Large intestine (tissue), 12 donors: ENCODE measurements around the gene EIF3F. TPM values are rescaled to one million over a fixed set of nuclear protein-coding genes. Genes with fewer than 3 reads are reported as not detected.

ENCODE experiments used
- DNase-seq, 2 donors: peaks; one replicate each; pipeline versions ENCODE4 v3.0.0 to v3.0.0-alpha.2; 2013
- H3K27ac ChIP-seq: one replicate; pipeline ENCODE4 v1.5.1; 2013; ENCODE audit warnings: low read length
- H3K27me3 ChIP-seq: 2 replicates; pipeline ENCODE4 v1.6.1; 2013; ENCODE audit warnings: low read length; ENCODE audit not compliant: control insufficient read depth, insufficient read depth
- H3K36me3 ChIP-seq: 2 replicates; pipeline ENCODE4 v1.6.1; 2013; ENCODE audit warnings: low read length; ENCODE audit not compliant: control insufficient read depth, insufficient read depth
- H3K4me1 ChIP-seq: one replicate; pipeline ENCODE4 v1.6.1; 2013; ENCODE audit warnings: low read length; ENCODE audit not compliant: control insufficient read depth, insufficient read depth
- H3K4me3 ChIP-seq: one replicate; pipeline ENCODE4 v1.5.1; 2013; ENCODE audit warnings: low read length
- H3K9me3 ChIP-seq: one replicate; pipeline ENCODE4 v1.6.1; 2013; ENCODE audit warnings: mild to moderate bottlenecking, low read depth, low read length, moderate library complexity; ENCODE audit not compliant: control insufficient read depth
- WGBS: methylation state at CpG from one replicate; pipeline ENCODE4 v1.1.5; 2013; ENCODE audit warnings: low lambda C conversion rate; ENCODE audit not compliant: insufficient coverage; 5-methylcytosine and 5-hydroxymethylcytosine counted together
- long read RNA-seq, 11 donors: transcript quantifications; one replicate each; lab custom pipeline, GENCODE V29; 2026
- polyA plus RNA-seq: library from polyadenylated mRNA; unstranded; fragments of 120-200 nt; gene quantifications from one replicate; pipeline ENCODE4 v1.2.1, GENCODE V29; 2013

EIF3F gene, protein sequence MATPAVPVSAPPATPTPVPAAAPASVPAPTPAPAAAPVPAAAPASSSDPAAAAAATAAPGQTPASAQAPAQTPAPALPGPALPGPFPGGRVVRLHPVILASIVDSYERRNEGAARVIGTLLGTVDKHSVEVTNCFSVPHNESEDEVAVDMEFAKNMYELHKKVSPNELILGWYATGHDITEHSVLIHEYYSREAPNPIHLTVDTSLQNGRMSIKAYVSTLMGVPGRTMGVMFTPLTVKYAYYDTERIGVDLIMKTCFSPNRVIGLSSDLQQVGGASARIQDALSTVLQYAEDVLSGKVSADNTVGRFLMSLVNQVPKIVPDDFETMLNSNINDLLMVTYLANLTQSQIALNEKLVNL
- 357 TPM for polyA plus RNA-seq
- long read RNA-seq, donor 1, transcript EIF3F-203 (3 exons, 609 nt) = minor isoform, 6 of 109 reads
- long read RNA-seq, donor 1, transcript EIF3F-201 (8 exons, 1,254 nt) = major isoform, 96 of 109 reads
- long read RNA-seq, donor 1, partial matches to known transcripts = 6 of 109 reads
- long read RNA-seq, donor 1, other reads (novel, unspliced or antisense) = 0 of 109 reads
- long read RNA-seq, donor 2, transcript EIF3F-203 (3 exons, 609 nt) = minor isoform, 8 of 198 reads
- long read RNA-seq, donor 2, transcript EIF3F-201 (8 exons, 1,254 nt) = major isoform, 167 of 198 reads
- long read RNA-seq, donor 2, partial matches to known transcripts = 22 of 198 reads
- long read RNA-seq, donor 2, other reads (novel, unspliced or antisense) = 0 of 198 reads
- long read RNA-seq, donor 3 = 0 reads
- long read RNA-seq, donor 4, transcript EIF3F-201 (8 exons, 1,254 nt) = major isoform, 22 of 24 reads
- long read RNA-seq, donor 4, partial matches to known transcripts = 0 of 24 reads
- long read RNA-seq, donor 4, other reads (novel, unspliced or antisense) = 0 of 24 reads
- long read RNA-seq, donor 5, transcript EIF3F-201 (8 exons, 1,254 nt) = major isoform, 83 of 84 reads
- long read RNA-seq, donor 5, partial matches to known transcripts = 0 of 84 reads
- long read RNA-seq, donor 5, other reads (novel, unspliced or antisense) = 0 of 84 reads
- long read RNA-seq, donor 6, transcript EIF3F-203 (3 exons, 609 nt) = minor isoform, 7 of 223 reads
- long read RNA-seq, donor 6, transcript EIF3F-201 (8 exons, 1,254 nt) = major isoform, 175 of 223 reads
- long read RNA-seq, donor 6, partial matches to known transcripts = 41 of 223 reads
- long read RNA-seq, donor 6, other reads (novel, unspliced or antisense) = 0 of 223 reads
- long read RNA-seq, donor 7, transcript EIF3F-201 (8 exons, 1,254 nt) = major isoform, 49 of 50 reads
- long read RNA-seq, donor 7, partial matches to known transcripts = 0 of 50 reads
- long read RNA-seq, donor 7, other reads (novel, unspliced or antisense) = 0 of 50 reads
- long read RNA-seq, donor 8, transcript EIF3F-201 (8 exons, 1,254 nt) = major isoform, 183 of 246 reads
- long read RNA-seq, donor 8, partial matches to known transcripts = 56 of 246 reads
- long read RNA-seq, donor 8, other reads (novel, unspliced or antisense) = 5 of 246 reads
- long read RNA-seq, donor 9, transcript EIF3F-201 (8 exons, 1,254 nt) = major isoform, 75 of 84 reads
- long read RNA-seq, donor 9, partial matches to known transcripts = 6 of 84 reads
- long read RNA-seq, donor 9, other reads (novel, unspliced or antisense) = 0 of 84 reads
- long read RNA-seq, donor 10, transcript EIF3F-201 (8 exons, 1,254 nt) = major isoform, 156 of 177 reads
- long read RNA-seq, donor 10, transcript EIF3F-203 (3 exons, 609 nt) = minor isoform, 10 of 177 reads
- long read RNA-seq, donor 10, partial matches to known transcripts = 11 of 177 reads
- long read RNA-seq, donor 10, other reads (novel, unspliced or antisense) = 0 of 177 reads
- long read RNA-seq, donor 11, transcript EIF3F-201 (8 exons, 1,254 nt) = major isoform, 103 of 106 reads
- long read RNA-seq, donor 11, partial matches to known transcripts = 0 of 106 reads
- long read RNA-seq, donor 11, other reads (novel, unspliced or antisense) = 0 of 106 reads

DNA sequence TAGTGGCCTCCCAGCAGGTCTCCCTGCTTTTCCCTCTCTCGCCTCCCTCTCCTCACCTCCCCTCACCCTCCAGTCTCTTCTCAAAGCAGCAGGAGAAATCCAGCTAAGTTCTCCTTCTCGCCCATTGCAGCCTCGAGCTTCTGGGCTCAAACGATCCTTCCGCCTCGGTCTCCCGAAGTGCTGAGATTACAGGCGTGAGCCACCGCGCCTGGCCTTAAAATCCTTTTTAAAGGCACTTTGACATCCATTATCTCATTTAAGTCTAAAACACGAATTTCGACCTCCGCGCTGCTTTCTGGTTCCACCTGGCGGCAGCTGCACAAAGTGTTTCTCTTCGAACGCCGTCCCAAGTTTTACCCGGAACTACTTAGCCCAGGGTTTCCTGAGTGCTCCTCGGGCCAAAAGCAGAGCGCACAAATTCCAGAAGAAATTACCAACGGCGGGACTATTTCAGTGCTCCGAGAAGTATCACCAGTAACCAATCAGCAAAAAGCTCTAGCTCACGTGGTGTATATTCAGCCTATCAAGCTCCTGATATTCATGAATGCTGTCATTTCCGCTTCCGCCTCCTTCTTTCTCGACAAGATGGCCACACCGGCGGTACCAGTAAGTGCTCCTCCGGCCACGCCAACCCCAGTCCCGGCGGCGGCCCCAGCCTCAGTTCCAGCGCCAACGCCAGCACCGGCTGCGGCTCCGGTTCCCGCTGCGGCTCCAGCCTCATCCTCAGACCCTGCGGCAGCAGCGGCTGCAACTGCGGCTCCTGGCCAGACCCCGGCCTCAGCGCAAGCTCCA lies at the start of gene EIF3F:
TSS of gene EIF3F (plus strand) at position 570 of the 792 bp plus-strand sequence. CDS start at position 586, 16 bp downstream.
- Histone ChIP-seq H3K4me3 (peak within 1 kb of the TSS; percentile 54), H3K9me3 (no peaks in the 10 kb centered on the region), H3K4me1 (peaks cover 12% of the 10 kb centered on the region), H3K27ac (no peak within 1 kb of the TSS), H3K27me3 (no peaks in the 10 kb centered on the region), H3K36me3 (peaks cover 12% of the 10 kb centered on the region)
- no CpG with 5 or more reads among the region's 47 CpGs for WGBS
- peak; percentile 98 to 99 for DNase-seq

DNA sequence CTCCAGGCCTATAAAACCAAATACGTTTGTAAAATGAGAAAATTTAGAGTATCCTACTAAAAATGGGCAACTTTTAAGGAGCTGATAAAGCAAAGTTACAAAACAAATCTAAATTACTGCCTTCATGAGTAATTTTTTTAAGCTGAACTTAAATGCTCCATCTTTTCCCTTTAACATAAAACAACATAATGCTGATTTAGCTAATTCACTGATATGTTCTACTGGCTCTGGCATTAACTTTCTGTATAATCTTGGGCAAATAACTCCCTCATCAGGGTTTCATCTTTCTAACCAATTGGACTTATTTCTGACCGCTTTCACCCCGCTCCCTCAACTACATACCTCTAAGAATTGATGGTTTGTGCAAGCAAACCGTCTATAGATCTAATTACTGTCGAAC lies 46.0 kb upstream of the EIF3F start:
- 60% methylated on average over 2 of the region's 5 CpGs for WGBS
- Histone ChIP-seq H3K27me3 (no peaks in the 10 kb centered on the region), H3K27ac (no peak overlapping the region), H3K4me3 (no peak overlapping the region), H3K36me3 (no peaks in the 10 kb centered on the region), H3K9me3 (peaks cover 7% of the 10 kb centered on the region), H3K4me1 (no peaks in the 10 kb centered on the region)
- no peak for DNase-seq

DNA sequence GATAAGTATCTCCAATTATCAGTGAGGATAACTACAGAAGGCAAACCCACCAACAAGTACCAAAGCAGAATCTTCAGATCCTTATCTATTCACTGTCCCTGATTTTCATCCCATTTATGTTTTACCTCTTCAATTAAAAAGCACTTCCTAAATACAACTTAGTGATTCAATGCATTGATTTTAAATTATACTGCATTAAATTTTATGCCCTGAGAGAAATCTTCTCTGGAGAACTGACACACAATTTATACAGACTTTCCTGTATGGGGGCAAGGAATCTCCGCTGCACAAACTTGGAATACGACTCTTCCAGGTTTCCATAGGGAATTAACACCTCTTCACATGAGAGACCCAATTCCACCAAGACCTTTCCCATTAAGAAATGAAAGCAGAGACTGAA lies 45.5 kb upstream of the EIF3F start, which contains the start of gene OR10A3:
TSS of gene OR10A3 (minus strand) at position 101 of the 400 bp plus-strand sequence. CDS start 2,188 bp downstream, outside the sequence.
- no peaks in the 10 kb centered on the region for H3K36me3 ChIP-seq
- peaks cover 7% of the 10 kb centered on the region for H3K9me3 ChIP-seq
- no CpG with 5 or more reads among the region's 2 CpGs for WGBS
- H3K27ac ChIP-seq = no peak within 1 kb of the TSS
- no peaks in the 10 kb centered on the region for H3K4me1 ChIP-seq
- H3K27me3 ChIP-seq = no peaks in the 10 kb centered on the region
- H3K4me3 ChIP-seq = no peak within 1 kb of the TSS
- DNase-seq = no peak

DNA sequence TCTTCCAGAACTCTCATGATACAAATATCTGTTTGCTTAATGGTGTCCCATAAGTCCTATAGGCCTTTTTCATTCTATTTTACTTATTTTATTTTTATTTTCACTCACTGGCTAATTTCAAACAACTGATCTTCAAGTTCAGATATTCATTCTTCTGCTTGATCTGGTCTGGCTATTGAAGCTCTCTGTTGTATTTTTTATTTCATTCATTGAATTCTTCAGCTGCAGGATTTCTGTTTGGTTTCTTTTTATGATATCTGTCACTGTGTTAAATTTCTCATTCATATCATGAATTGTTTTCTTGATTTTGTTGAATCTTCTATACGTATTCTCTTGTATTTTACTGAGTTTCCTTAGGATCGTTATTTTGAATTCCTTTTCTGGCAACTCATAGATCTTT lies 43.0 kb upstream of the EIF3F start:
- Histone ChIP-seq H3K4me1 (no peaks in the 10 kb centered on the region), H3K36me3 (no peaks in the 10 kb centered on the region), H3K9me3 (peaks cover 7% of the 10 kb centered on the region), H3K27ac (no peak overlapping the region), H3K27me3 (peaks cover 2% of the 10 kb centered on the region), H3K4me3 (no peak overlapping the region)
- no peak for DNase-seq
- WGBS = 88% methylated on average over 1 of the region's 2 CpGs

DNA sequence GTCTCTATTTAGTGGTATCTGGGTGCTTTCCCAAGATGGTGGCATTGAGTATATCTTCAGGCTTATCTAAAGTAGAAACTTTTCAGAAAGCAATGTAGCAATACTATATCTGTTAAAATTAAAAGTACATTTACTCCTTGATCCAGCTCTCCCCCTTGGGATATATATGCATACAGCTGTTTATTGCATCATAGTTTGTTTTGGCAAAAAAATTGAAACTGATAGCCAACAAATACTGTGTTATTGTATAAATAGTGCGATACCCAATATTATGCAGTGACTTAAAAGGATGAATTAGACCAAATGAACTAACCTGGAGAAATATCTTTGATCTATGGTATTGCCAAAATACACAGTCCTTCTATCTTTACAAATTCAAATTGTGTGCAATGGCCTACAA lies 37.2 kb upstream of the EIF3F start:
- Histone ChIP-seq H3K4me3 (no peak overlapping the region), H3K36me3 (no peaks in the 10 kb centered on the region), H3K27me3 (peaks cover 2% of the 10 kb centered on the region), H3K9me3 (no peaks in the 10 kb centered on the region), H3K4me1 (no peaks in the 10 kb centered on the region), H3K27ac (no peak overlapping the region)
- no peak for DNase-seq
- no CpG with 5 or more reads among the region's 1 CpG for WGBS

DNA sequence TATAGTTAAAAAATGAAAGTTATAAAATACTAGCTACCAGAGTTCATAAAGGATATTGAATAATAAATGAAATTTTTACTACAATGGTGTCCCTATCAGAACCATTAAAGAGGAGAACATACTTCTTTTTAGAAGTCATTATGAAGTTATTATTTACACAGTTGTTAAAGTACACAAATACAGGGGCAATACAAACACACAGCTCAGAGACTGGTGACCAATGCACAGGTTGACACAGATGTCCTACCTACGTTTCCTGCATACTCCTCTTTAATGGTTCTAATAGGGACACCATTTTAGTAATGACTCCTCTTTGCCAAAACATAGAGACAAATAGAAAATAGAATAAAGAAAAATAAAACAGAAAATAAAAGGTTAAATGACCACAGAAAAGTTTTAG lies 31.9 kb upstream of the EIF3F start:
- WGBS = 29% methylated on average over 1 of the region's 1 CpG

DNA sequence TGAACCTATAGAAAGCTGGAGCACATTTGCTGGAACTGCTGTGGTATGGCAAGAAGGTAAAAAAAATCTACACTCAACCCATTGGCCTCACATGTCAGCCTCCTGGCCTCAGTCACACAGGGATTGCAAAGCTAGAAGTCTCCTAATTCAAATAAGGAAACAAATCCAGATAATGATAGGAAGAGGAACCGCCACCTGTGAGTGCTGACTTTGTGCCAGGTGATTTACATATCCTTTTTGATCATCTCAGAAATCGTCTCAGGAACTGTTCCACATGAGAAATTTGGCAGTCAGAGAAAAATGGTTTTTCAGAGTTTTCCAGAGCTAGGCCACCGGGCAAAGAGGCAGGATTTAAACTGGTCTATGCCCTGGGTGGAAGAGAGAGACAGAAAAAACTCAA lies 22.9 kb upstream of the EIF3F start:
- Histone ChIP-seq H3K27me3 (no peaks in the 10 kb centered on the region), H3K4me3 (no peak overlapping the region), H3K27ac (no peak overlapping the region), H3K36me3 (no peaks in the 10 kb centered on the region), H3K9me3 (no peaks in the 10 kb centered on the region), H3K4me1 (no peaks in the 10 kb centered on the region)
- 92% methylated on average over 1 of the region's 3 CpGs for WGBS
- DNase-seq = no peak

More for the DNA sequence above, 31.9 kb upstream of the EIF3F start:
- Histone ChIP-seq H3K36me3 (no peaks in the 10 kb centered on the region), H3K4me1 (no peaks in the 10 kb centered on the region), H3K4me3 (no peak overlapping the region), H3K9me3 (no peaks in the 10 kb centered on the region), H3K27ac (no peak overlapping the region), H3K27me3 (no peaks in the 10 kb centered on the region)
- no peak for DNase-seq

DNA sequence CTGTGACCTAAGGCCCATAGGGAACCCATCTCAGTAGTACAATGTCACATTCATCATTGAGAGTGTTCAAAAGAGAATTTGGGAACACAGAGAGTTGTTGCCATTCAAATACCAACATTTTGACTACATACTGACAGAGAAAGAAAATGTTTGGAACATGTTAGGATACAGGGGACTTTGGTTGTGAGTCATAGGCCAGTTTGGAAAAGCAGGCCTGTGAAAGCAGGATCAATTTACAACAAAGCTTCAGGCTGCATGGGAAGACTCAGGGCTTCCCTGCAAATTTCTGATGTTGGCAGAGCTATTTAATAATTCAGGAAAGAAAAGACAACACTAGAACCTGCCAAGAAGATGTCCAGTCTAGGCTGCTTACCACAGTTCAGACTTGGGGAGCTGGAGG lies 22.3 kb upstream of the EIF3F start:
- H3K4me1 ChIP-seq = no peaks in the 10 kb centered on the region
- DNase-seq = no peak
- H3K27ac ChIP-seq = no peak overlapping the region
- no peaks in the 10 kb centered on the region for H3K9me3 ChIP-seq
- no peak overlapping the region for H3K4me3 ChIP-seq
- no peaks in the 10 kb centered on the region for H3K36me3 ChIP-seq
- no peaks in the 10 kb centered on the region for H3K27me3 ChIP-seq

DNA sequence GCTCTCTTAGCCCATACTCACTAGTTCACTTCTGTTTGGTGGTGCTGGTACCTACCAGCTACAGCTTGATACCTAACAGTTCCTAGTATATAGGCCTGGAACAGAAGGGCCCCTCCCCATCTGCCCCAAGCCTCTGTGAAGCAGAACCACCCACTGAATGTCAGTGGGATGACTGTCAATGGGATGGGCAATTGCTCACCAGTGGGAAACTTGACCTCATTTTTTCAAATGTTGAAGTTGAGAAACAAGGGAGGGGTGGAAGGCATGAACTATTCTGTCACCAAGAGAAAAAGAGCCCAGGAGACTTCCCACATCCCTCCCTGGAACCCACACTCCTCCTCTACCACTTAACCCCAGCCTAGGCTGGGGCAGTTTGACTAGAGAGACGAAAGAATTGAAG lies 21.8 kb upstream of the EIF3F start, which contains the start of gene NLRP10:
TSS of gene NLRP10 (minus strand) at position 62 of the 400 bp plus-strand sequence. CDS start 1,952 bp downstream, outside the sequence.
- no peaks in the 10 kb centered on the region for H3K4me1 ChIP-seq
- DNase-seq = no peak
- WGBS = no CpG with 5 or more reads among the region's 1 CpG
- H3K27me3 ChIP-seq = no peaks in the 10 kb centered on the region
- H3K4me3 ChIP-seq = no peak within 1 kb of the TSS
- H3K9me3 ChIP-seq = no peaks in the 10 kb centered on the region
- no peaks in the 10 kb centered on the region for H3K36me3 ChIP-seq
- no peak within 1 kb of the TSS for H3K27ac ChIP-seq
